ENCODE data around the gene SPARCL1. TPM values are rescaled to one million over a fixed set of nuclear protein-coding genes. Genes with fewer than 3 reads are reported as not detected.
"Not testable (repeated sequence)": the region's sequence is repeated elsewhere in the genome, so short reads cannot be mapped to it uniquely, and the experiment has no call there.

SPARCL1 gene, protein sequence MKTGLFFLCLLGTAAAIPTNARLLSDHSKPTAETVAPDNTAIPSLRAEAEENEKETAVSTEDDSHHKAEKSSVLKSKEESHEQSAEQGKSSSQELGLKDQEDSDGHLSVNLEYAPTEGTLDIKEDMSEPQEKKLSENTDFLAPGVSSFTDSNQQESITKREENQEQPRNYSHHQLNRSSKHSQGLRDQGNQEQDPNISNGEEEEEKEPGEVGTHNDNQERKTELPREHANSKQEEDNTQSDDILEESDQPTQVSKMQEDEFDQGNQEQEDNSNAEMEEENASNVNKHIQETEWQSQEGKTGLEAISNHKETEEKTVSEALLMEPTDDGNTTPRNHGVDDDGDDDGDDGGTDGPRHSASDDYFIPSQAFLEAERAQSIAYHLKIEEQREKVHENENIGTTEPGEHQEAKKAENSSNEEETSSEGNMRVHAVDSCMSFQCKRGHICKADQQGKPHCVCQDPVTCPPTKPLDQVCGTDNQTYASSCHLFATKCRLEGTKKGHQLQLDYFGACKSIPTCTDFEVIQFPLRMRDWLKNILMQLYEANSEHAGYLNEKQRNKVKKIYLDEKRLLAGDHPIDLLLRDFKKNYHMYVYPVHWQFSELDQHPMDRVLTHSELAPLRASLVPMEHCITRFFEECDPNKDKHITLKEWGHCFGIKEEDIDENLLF
- polyA plus RNA-seq, result not detected

- Mint-ChIP-seq H3K4me3 (no peak within 1 kb of the TSS), H3K27me3 (ENCODE audit: low read depth in 3 of 3) (no peaks in the 10 kb centered on the region), H3K36me3 (peaks cover 0 to 4% (median 2%) of the 10 kb centered on the region in 3 donors), H3K27ac (no peak within 1 kb of the TSS), H3K4me1 (no peaks in the 10 kb centered on the region), H3K9me3 (peaks cover 0 to 12% (median 7%) of the 10 kb centered on the region in 6 donors)
- DNase-seq, result no peak
These were observed at the start of gene SPARCL1 for GRCh38 chr4:87529187-87529586. Gene SPARCL1, minus strand, starts transcription at chr4:87529376. Its CDS starts 29,802 bp downstream, at chr4:87499574.

GRCh38 chr4:87575983-87576382 is 46.8 kb upstream of the SPARCL1 start:
- Mint-ChIP-seq H3K27ac (no peak overlapping the region), H3K27me3 (ENCODE audit: low read depth in 3 of 3) (peaks cover 0 to 5% (median 1%) of the 10 kb centered on the region in 3 donors), H3K4me1 (no peaks in the 10 kb centered on the region), H3K36me3 (no peaks in the 10 kb centered on the region), H3K4me3 (no peak overlapping the region), H3K9me3 (peaks cover 0 to 3% (median 0%) of the 10 kb centered on the region in 6 donors)
- no peak for DNase-seq

DNA sequence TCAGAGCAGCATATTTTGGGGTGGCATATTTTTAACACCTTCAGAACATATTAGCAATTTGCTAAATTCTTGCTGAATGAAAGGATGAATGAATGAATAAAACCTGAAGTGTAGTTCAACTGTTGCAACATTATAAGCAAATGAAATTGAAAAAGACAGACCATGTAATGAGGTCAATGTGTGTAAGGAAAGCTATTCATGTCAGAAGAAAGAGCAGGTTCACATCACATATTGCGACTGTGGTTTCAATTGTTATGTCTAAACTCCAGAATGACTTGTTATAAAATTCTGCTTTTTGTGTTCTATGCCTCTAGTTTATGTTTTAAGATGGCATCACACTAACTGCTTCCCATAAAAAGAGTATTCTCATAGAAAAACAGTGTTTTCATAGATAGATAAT is 46.2 kb upstream of the SPARCL1 start:
- H3K27me3 Mint-ChIP-seq (ENCODE audit: low read depth in 3 of 3), result peaks cover 0 to 5% (median 1%) of the 10 kb centered on the region in 3 donors
- no peaks in the 10 kb centered on the region for H3K36me3 Mint-ChIP-seq
- H3K9me3 Mint-ChIP-seq, result peaks cover 0 to 3% (median 0%) of the 10 kb centered on the region in 6 donors
- no peak for DNase-seq
- no peak overlapping the region for H3K4me3 Mint-ChIP-seq
- no peak overlapping the region for H3K27ac Mint-ChIP-seq
- H3K4me1 Mint-ChIP-seq, result no peaks in the 10 kb centered on the region

- no peak for DNase-seq
- Mint-ChIP-seq H3K4me3 (no peak overlapping the region), H3K9me3 (peaks cover 0 to 3% (median 0%) of the 10 kb centered on the region in 6 donors), H3K27ac (no peak overlapping the region), H3K4me1 (no peaks in the 10 kb centered on the region), H3K27me3 (ENCODE audit: low read depth in 3 of 3) (peaks cover 0 to 5% (median 1%) of the 10 kb centered on the region in 3 donors), H3K36me3 (no peaks in the 10 kb centered on the region)
These were observed 45.8 kb upstream of the SPARCL1 start for GRCh38 chr4:87574996-87575395.

GRCh38 chr4:87574376-87574775 is 45.2 kb upstream of the SPARCL1 start:
- not testable (repeated sequence) for H3K9me3 Mint-ChIP-seq; DNase-seq; H3K4me1 Mint-ChIP-seq; H3K4me3 Mint-ChIP-seq; H3K27ac Mint-ChIP-seq; H3K36me3 Mint-ChIP-seq; H3K27me3 Mint-ChIP-seq (ENCODE audit: low read depth in 3 of 3)

DNA sequence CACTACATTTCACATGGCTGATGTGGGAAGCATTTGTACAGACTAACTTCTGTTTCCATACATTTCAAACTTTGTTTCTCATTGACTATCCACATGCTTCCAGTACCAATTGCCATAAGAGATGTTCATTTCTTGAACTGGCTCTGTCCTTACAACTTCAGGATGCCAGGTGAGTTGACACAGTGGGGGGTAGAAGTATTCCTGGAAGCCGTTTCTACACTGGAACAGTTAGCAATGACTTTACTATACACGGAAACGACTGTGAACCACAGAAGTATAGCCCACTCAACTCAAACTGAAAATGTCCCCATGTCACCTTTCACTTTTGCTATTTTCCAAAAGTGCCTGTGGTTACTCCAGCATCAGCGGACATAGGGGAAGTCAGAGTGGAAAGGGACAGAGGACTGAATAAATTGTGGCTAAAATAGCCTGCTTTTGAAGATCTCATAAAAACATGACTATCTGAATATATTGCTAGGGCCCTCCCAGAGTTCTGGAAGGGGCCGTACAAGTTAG is 41.2 kb upstream of the SPARCL1 start:
- Mint-ChIP-seq H3K36me3 (no peaks in the 10 kb centered on the region), H3K9me3 (peaks cover 0 to 3% (median 0%) of the 10 kb centered on the region in 6 donors), H3K4me3 (no peak overlapping the region), H3K27me3 (ENCODE audit: low read depth in 3 of 3) (peaks cover 2 to 5% (median 2%) of the 10 kb centered on the region in 3 donors), H3K4me1 (no peaks in the 10 kb centered on the region), H3K27ac (no peak overlapping the region)
- no peak for DNase-seq

DNA sequence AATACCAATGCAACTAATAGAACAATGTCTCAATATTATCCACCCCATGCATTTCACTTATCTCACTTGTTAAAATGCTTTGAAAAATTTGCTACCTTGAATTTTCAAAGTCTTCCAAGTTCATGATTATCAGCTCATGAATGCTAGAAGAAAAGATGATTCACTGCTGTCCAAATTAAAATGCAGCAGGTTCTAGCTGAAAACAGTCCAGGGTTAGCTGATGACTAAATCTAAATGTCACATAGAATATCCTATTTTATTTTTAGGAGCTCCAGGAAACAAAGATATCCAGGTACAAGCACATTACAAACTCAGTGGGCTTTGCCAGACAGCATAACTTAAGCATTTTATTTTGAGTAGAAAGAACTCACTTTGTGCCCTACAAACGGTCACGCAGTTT is 38.0 kb upstream of the SPARCL1 start:
- no peaks in the 10 kb centered on the region for H3K4me1 Mint-ChIP-seq
- no peaks in the 10 kb centered on the region for H3K9me3 Mint-ChIP-seq
- H3K27me3 Mint-ChIP-seq (ENCODE audit: low read depth in 3 of 3), result peaks cover 0 to 4% (median 2%) of the 10 kb centered on the region in 3 donors
- H3K36me3 Mint-ChIP-seq, result no peaks in the 10 kb centered on the region
- no peak for DNase-seq
- no peak overlapping the region for H3K4me3 Mint-ChIP-seq
- H3K27ac Mint-ChIP-seq, result no peak overlapping the region

DNA sequence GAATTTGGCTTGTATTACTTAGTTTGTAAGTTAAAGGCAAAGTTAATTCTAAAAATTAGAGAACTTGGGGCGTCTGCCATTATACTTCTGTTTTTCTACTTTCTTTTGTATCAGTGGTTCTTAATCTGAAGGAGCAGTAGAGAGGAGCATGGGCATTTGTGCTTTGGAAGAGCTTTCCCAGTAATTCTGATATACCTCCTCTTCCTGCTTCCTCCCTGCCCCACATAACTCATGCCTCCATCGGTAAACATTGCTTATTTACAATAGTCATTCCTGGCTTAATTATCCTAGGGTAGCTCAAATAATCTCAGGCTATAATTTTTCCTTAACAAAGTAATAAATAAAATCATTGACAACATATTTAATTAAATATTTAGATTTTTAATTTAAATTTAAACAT is 37.1 kb upstream of the SPARCL1 start:
- Mint-ChIP-seq H3K36me3 (no peaks in the 10 kb centered on the region), H3K27ac (no peak overlapping the region), H3K4me3 (no peak overlapping the region), H3K27me3 (ENCODE audit: low read depth in 3 of 3) (peaks cover 0 to 4% (median 2%) of the 10 kb centered on the region in 3 donors), H3K4me1 (no peaks in the 10 kb centered on the region), H3K9me3 (no peaks in the 10 kb centered on the region)
- no peak for DNase-seq

DNA sequence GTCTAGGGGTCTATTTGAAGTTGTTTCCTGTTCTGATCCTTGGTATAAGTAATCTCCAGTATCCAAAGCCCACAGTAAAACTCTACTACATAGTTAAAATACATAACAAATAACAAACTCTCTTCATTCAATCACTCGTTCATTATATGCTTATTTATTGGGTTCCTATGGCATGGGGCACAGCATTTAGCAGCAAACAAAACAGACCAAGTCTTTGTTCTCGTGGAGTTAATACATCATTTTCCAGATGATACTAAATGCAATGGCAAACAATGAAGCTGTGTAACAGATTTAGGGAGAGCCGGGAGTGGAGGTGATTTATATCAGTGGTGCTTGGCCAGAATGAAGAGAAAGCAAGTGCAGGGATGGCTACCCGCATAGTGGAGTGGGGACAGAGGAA is 36.6 kb upstream of the SPARCL1 start:
- no peaks in the 10 kb centered on the region for H3K9me3 Mint-ChIP-seq
- H3K4me3 Mint-ChIP-seq, result no peak overlapping the region
- no peak overlapping the region for H3K27ac Mint-ChIP-seq
- no peak for DNase-seq
- no peaks in the 10 kb centered on the region for H3K36me3 Mint-ChIP-seq
- peaks cover 2 to 5% of the 10 kb centered on the region in 2 donors for H3K4me1 Mint-ChIP-seq
- H3K27me3 Mint-ChIP-seq (ENCODE audit: low read depth in 3 of 3), result peaks cover 0 to 4% (median 2%) of the 10 kb centered on the region in 3 donors

DNA sequence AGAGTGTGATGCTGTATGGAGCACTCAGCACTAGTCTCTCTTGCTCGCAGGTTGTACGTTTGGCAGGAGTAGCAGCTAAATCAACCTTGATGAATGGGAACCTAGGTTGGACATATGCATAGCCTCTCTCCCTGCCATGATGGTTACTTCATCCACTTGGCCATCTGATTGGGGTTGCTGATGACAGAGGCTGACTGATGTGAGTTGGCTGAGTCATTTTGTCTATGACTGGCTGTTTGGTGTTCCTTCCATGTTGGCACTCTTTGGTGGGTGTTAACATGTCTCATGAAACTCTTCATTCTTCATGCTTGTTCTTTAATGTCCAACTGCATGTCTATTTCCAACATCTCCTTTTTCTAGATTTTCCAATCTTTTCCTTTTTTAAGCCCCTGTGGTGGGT is 31.6 kb upstream of the SPARCL1 start:
- H3K9me3 Mint-ChIP-seq, result no peaks in the 10 kb centered on the region
- no peak for DNase-seq
- H3K27me3 Mint-ChIP-seq (ENCODE audit: low read depth in 3 of 3), result peaks cover 0 to 4% (median 0%) of the 10 kb centered on the region in 3 donors
- peaks cover 21 to 24% of the 10 kb centered on the region in 2 donors for H3K4me1 Mint-ChIP-seq
- no peak overlapping the region for H3K27ac Mint-ChIP-seq
- no peak overlapping the region for H3K4me3 Mint-ChIP-seq
- H3K36me3 Mint-ChIP-seq, result no peaks in the 10 kb centered on the region

DNA sequence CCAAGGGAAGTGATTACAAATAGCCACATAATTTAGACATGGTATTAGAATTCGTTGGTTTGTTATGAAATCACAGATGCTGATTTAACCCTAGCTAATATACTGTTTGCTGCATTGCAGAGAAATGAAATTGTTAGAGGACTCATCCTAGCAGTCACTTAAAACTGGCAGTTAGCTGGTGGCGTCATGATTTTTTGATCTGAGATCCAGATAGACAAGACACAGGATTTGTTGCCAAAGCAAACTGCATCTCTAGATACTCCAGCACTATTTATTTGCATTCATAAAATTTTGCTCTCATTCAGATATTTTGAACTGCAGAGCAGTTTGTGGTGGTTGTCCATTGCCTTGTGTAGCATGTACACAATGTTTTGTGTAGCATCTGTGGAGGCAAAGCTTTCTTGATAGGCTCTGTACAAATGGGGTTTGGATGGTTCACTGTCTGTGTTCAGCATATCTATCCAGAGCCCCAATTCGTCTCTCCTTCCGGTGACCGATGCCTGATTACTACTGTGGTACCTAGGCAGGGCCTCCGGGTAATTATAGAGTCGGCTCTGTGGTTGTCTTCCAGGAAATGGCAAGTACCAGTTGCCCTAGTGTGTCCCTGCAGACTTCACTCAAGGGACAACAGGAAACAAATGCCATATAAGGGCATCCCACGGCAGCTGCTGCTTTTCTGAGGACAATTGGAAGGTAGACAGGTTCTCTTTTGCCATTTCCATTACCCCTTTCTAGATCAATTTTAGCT is 30.1 kb upstream of the SPARCL1 start:
- peaks cover 21 to 24% of the 10 kb centered on the region in 2 donors for H3K4me1 Mint-ChIP-seq
- peak; percentile 40 to 72 (median 57) for DNase-seq
- H3K9me3 Mint-ChIP-seq, result no peaks in the 10 kb centered on the region
- H3K27me3 Mint-ChIP-seq (ENCODE audit: low read depth in 3 of 3), result no peaks in the 10 kb centered on the region
- H3K36me3 Mint-ChIP-seq, result no peaks in the 10 kb centered on the region
- H3K4me3 Mint-ChIP-seq, result peak overlapping the region; percentile 44 to 75 (median 50)
- H3K27ac Mint-ChIP-seq, result peak overlapping the region in 5 of 6 donors; percentile 19 to 73 (median 51)

DNA sequence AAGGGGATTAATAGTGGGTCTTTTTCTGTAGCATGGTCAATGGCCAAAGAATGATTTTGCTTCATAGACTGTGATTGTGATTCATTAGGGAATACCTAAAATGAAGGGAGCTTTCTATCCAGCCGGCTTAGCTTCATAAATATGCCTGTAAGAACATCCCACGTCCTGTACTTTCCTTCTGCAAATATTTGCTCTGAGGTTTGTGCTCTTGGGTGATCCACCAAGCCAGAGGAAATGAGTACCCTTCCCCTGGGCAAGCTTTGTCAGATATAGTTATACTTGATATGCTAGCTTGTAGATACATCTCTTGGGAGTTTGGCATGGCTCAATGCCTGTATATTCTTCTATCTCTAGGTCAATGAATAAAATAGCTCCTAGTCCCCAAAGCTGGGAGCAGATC is 28.2 kb upstream of the SPARCL1 start:
- Mint-ChIP-seq H3K27me3 (ENCODE audit: low read depth in 3 of 3) (no peaks in the 10 kb centered on the region), H3K4me1 (peaks cover 21 to 24% of the 10 kb centered on the region in 2 donors), H3K4me3 (no peak overlapping the region), H3K9me3 (no peaks in the 10 kb centered on the region), H3K27ac (no peak overlapping the region), H3K36me3 (no peaks in the 10 kb centered on the region)
- DNase-seq, result no peak

- Mint-ChIP-seq H3K27me3 (ENCODE audit: low read depth in 3 of 3) (peaks cover 0 to 3% (median 0%) of the 10 kb centered on the region in 3 donors), H3K27ac (peak overlapping the region in 1 of 6 donors; percentile 10), H3K36me3 (no peaks in the 10 kb centered on the region), H3K9me3 (no peaks in the 10 kb centered on the region), H3K4me1 (peaks cover 21 to 22% of the 10 kb centered on the region in 2 donors), H3K4me3 (no peak overlapping the region)
- no peak for DNase-seq
These were observed 26.8 kb upstream of the SPARCL1 start for GRCh38 chr4:87555773-87556619.

All from immature natural killer cell (primary cell).